T-cell (primary cell): Measurements from ENCODE around the gene FLT3LG. TPM values are rescaled to one million over a fixed set of nuclear protein-coding genes. Genes with fewer than 3 reads are reported as not detected.

ENCODE experiments used
- ATAC-seq, 4 experiments: fragments of 200-7000 bp in 3 of 4; fragments of 150-1000 bp in 1 of 4; cut with Tn5 transposase; replicated peaks in 1 of 4; 1 replicate in 3 of 4; 2 replicates in 1 of 4; pipeline ENCODE4 v1.10.0; 2021; ENCODE audit warnings: moderate library complexity in 3 of 4, mild to moderate bottlenecking in 2 of 4, moderate number of reproducible peaks in 1 of 4
- CTCF ChIA-PET, 2 donors: fragments of 300-600 bp; sonication (Branson Sonifier 250); formaldehyde crosslinking; loops; one replicate each; lab custom pipeline; 2022; ENCODE audit warnings: antibody characterized with exemption in 2 of 2; lab: Charles Lee
- POLR2A ChIA-PET, 2 donors: fragments of 300-600 bp; sonication (Branson Sonifier 250); formaldehyde crosslinking; loops; one replicate each; lab custom pipeline; 2022; ENCODE audit warnings: antibody characterized with exemption in 2 of 2; lab: Charles Lee
- DNase-seq, 35 experiments: peaks; one replicate each; pipeline versions ENCODE4 v3.0.0 to v3.0.0-alpha.2; 2013 to 2023
- H3K27ac ChIP-seq: one replicate; pipeline ENCODE4 v1.5.1; 2013; ENCODE audit warnings: low read length
- H3K27me3 ChIP-seq, 2 experiments: replicated peaks in 1 of 2; 1 replicate in 1 of 2; 2 replicates in 1 of 2; pipeline versions ENCODE4 v1.6.1 to v1.7.0; 2013; ENCODE audit warnings: low read length in 1 of 2, mixed read lengths in 1 of 2; ENCODE audit not compliant: control insufficient read depth in 2 of 2, insufficient read depth in 2 of 2; ENCODE audit errors: extremely low read depth in 1 of 2
- H3K36me3 ChIP-seq, 2 donors: 1 replicate in 1 of 2; 2 replicates in 1 of 2; pipeline versions ENCODE4 v1.6.1 to v1.7.0; 2013; ENCODE audit warnings: low read length in 1 of 2; ENCODE audit not compliant: control insufficient read depth in 2 of 2, insufficient read depth in 1 of 2; ENCODE audit errors: extremely low read depth in 1 of 2
- H3K4me1 ChIP-seq, 2 experiments: 1 replicate in 1 of 2; 2 replicates in 1 of 2; pipeline versions ENCODE4 v1.6.1 to v1.7.0; 2013; ENCODE audit warnings: low read length in 2 of 2, mixed read lengths in 1 of 2; ENCODE audit not compliant: insufficient read depth in 2 of 2, control insufficient read depth in 1 of 2; ENCODE audit errors: extremely low read depth in 1 of 2
- H3K4me3 ChIP-seq, 2 donors: 1 replicate in 1 of 2; 2 replicates in 1 of 2; pipeline versions ENCODE4 v1.5.1 to v1.7.0; 2013; ENCODE audit warnings: mild to moderate bottlenecking in 2 of 2, low read length in 1 of 2, moderate library complexity in 1 of 2; ENCODE audit not compliant: control insufficient read depth in 1 of 2; ENCODE audit errors: extremely low read depth in 1 of 2
- H3K9me3 ChIP-seq: 2 replicates; pipeline ENCODE4 v1.7.0; 2013
- H3K27ac Mint-ChIP-seq, 2 donors: one replicate each; pipeline ENCODE4 v1.8.0; 2020 to 2021; ENCODE audit warnings: mild to moderate bottlenecking in 2 of 2, mixed read lengths in 2 of 2
- H3K27me3 Mint-ChIP-seq, 2 donors: one replicate each; pipeline ENCODE4 v1.8.0; 2021 to 2022; ENCODE audit warnings: mixed read lengths in 2 of 2
- H3K36me3 Mint-ChIP-seq: one replicate; pipeline ENCODE4 v1.8.0; 2021; ENCODE audit warnings: mixed read lengths
- H3K4me1 Mint-ChIP-seq, 3 donors: one replicate each; pipeline ENCODE4 v1.8.0; 2020 to 2022; ENCODE audit warnings: mixed read lengths in 3 of 3, mild to moderate bottlenecking in 1 of 3
- H3K4me3 Mint-ChIP-seq, 3 donors: one replicate each; pipeline ENCODE4 v1.8.0; 2020 to 2022; ENCODE audit warnings: mild to moderate bottlenecking in 3 of 3, mixed read lengths in 3 of 3, moderate library complexity in 3 of 3
- H3K9me3 Mint-ChIP-seq, 3 donors: one replicate each; pipeline ENCODE4 v1.8.0; 2020 to 2022; ENCODE audit warnings: mixed read lengths in 3 of 3
- WGBS: methylation state at CpG from one replicate; pipeline ENCODE4 v1.1.5; 2013; ENCODE audit warnings: missing lambda C conversion rate; ENCODE audit not compliant: insufficient coverage; 5-methylcytosine and 5-hydroxymethylcytosine counted together
- total RNA-seq, 35 experiments: library from RNA in 6 of 35; stranded (reverse) in 6 of 35; fragments of 120-200 nt in 1 of 35; gene quantifications; one replicate each; pipeline versions ENCODE4 v1.2.1 to v1.2.4 and lab custom pipeline; 2013 to 2026

The FLT3LG gene
- total RNA-seq, 5 donors from 2014 or later (not counting 1 experiment from before 2014, with no cell fraction given): 238 to 356 (median 260) TPM

DNA sequence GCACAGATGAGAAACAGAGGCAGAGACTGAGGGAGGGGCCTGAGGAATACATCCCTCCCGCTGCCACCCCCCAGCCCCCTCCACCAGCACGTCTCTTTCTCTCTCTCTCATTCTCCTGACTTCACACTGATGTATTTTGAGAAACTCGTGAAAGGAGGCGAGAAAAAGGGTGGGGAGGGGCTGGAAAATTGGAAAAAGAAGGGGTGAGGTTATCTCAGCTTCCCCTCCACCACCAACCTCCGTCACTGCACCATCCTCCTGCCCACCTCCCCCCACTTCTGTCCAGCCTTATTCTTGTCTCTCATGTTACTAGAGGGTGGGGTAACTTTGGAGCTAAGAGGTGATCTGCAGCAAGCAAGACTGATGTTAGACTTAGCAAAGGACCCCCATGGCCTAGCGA is 34.2 kb upstream of the FLT3LG start:
- H3K9me3 ChIP-seq: no peaks in the 10 kb centered on the region
- peaks cover 71 to 73% of the 10 kb centered on the region in 2 donors for H3K27me3 Mint-ChIP-seq
- 86% methylated on average over 1 of the region's 6 CpGs for WGBS
- DNase-seq: no peak
- peaks cover 2 to 53% of the 10 kb centered on the region in 2 experiments for H3K4me1 ChIP-seq
- ChIA-PET POLR2A (no interaction called here), CTCF (no interaction called here)
- no peaks in the 10 kb centered on the region for H3K36me3 Mint-ChIP-seq
- H3K4me1 Mint-ChIP-seq: peaks cover 37 to 67% (median 43%) of the 10 kb centered on the region in 3 donors
- no peak overlapping the region for H3K27ac ChIP-seq
- no peak overlapping the region for H3K27ac Mint-ChIP-seq
- no peaks in the 10 kb centered on the region for H3K36me3 ChIP-seq
- peaks cover 17 to 77% of the 10 kb centered on the region in 2 experiments for H3K27me3 ChIP-seq
- no peaks in the 10 kb centered on the region for H3K9me3 Mint-ChIP-seq
- H3K4me3 Mint-ChIP-seq: peak overlapping the region in 1 of 3 donors; percentile 58
- ATAC-seq: no peak
- H3K4me3 ChIP-seq: no peak overlapping the region

GRCh38 chr19:49440439-49441209 is 33.4 kb upstream of the FLT3LG start:
- Histone ChIP-seq H3K27ac (no peak overlapping the region), H3K27me3 (peaks cover 17 to 69% of the 10 kb centered on the region in 2 experiments), H3K4me3 (no peak overlapping the region), H3K4me1 (peaks cover 2 to 53% of the 10 kb centered on the region in 2 experiments), H3K9me3 (no peaks in the 10 kb centered on the region), H3K36me3 (no peaks in the 10 kb centered on the region)
- DNase-seq (no peak), ATAC-seq (no peak)
- ChIA-PET POLR2A (no interaction called here), CTCF (no interaction called here)
- H3K4me3 Mint-ChIP-seq: peak overlapping the region in 2 of 3 donors; percentile 56 to 58
- peaks cover 63 to 66% of the 10 kb centered on the region in 2 donors for H3K27me3 Mint-ChIP-seq
- H3K27ac Mint-ChIP-seq: peak overlapping the region in 1 of 2 donors; percentile 75
- 17% methylated on average over 10 of the region's 19 CpGs for WGBS
- H3K9me3 Mint-ChIP-seq: no peaks in the 10 kb centered on the region
- peaks cover 37 to 62% (median 47%) of the 10 kb centered on the region in 3 donors for H3K4me1 Mint-ChIP-seq
- H3K36me3 Mint-ChIP-seq: no peaks in the 10 kb centered on the region

DNA sequence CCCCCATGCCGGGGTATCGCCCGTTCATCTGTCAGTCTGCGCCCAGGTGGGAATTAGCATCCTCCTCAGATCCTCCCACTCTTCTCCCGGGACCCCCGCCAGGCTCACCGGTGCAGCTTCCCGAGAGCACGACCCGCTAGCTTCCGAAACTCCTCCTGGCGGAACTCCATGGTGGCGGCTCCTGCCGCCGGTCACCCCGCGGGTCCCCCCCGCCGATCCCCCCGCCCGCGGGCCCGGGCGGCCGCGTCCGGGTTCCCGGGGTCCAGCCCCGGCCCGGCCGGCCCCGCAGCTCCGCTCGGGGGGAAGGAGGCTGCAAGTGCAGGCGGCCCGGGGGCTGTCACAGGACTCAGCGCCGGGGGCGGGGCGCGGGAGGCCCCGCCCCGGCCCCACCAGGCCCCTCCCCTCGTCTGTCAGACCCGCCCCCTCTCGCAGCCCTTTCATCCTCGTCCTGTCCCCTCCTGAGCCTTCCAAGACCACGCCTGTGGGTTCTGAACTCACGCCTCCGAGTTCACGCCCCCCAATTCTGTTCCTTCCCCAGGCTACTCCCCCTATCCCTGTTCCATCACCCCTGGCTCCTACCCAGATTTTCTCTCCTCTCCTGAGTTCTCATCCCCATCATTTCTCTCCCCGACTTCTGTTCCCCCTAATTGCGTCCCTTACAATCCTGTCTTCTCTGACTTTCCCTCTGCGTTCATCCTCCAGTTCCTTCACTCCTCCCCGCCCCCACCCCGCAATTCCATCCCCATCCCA is 32.6 kb upstream of the FLT3LG start, which contains the start of gene SLC17A7:
SLC17A7 (minus strand) TSS at position 318 of the 750 bp plus-strand sequence; CDS start at position 170, 148 bp downstream.
- Mint-ChIP-seq H3K4me3 (peak within 1 kb of the TSS; percentile 76 to 83 (median 80)), H3K9me3 (no peaks in the 10 kb centered on the region), H3K27ac (peak within 1 kb of the TSS in 1 of 2 donors; percentile 75), H3K4me1 (peaks cover 31 to 54% (median 41%) of the 10 kb centered on the region in 3 donors), H3K27me3 (peaks cover 57 to 58% of the 10 kb centered on the region in 2 donors), H3K36me3 (no peaks in the 10 kb centered on the region)
- no peak within 1 kb of the TSS for H3K27ac ChIP-seq
- peaks cover 0 to under 1% of the 10 kb centered on the region in 2 donors for H3K36me3 ChIP-seq
- DNase-seq: peak in 13 of 35 experiments; percentile 18 to 63 (median 35)
- H3K27me3 ChIP-seq: peaks cover 16 to 62% of the 10 kb centered on the region in 2 experiments
- no peak for ATAC-seq
- peaks cover 2 to 47% of the 10 kb centered on the region in 2 experiments for H3K4me1 ChIP-seq
- POLR2A ChIA-PET: interaction anchor here in 1 of 2 donors (0.6 kb wide), 1 partner anchor 17 kb away, joined by 4 read pairs; no protein-coding TSS in a partner anchor
- H3K4me3 ChIP-seq: peak within 1 kb of the TSS in 1 of 2 donors; percentile 10
- CTCF ChIA-PET: interaction anchor here in 1 of 2 donors (1.0 kb wide), 1 partner anchor 11 kb away, joined by 3 read pairs; no protein-coding TSS in a partner anchor
- H3K9me3 ChIP-seq: no peaks in the 10 kb centered on the region
- 6% methylated on average over 55 of the region's 56 CpGs for WGBS

- peak overlapping the region; percentile 76 to 83 (median 80) for H3K4me3 Mint-ChIP-seq
- H3K36me3 ChIP-seq: peaks cover 5 to 6% of the 10 kb centered on the region in 2 donors
- peaks cover 16 to 56% of the 10 kb centered on the region in 2 experiments for H3K27me3 ChIP-seq
- no peaks in the 10 kb centered on the region for H3K9me3 ChIP-seq
- H3K4me1 ChIP-seq: peaks cover 2 to 41% of the 10 kb centered on the region in 2 experiments
- H3K27me3 Mint-ChIP-seq: peaks cover 52 to 53% of the 10 kb centered on the region in 2 donors
- peak overlapping the region in 1 of 2 donors; percentile 10 for H3K4me3 ChIP-seq
- peaks cover 27 to 49% (median 41%) of the 10 kb centered on the region in 3 donors for H3K4me1 Mint-ChIP-seq
- H3K36me3 Mint-ChIP-seq: peaks cover 3% of the 10 kb centered on the region
- 30% methylated on average over 14 of the region's 14 CpGs for WGBS
- ATAC-seq (no peak), DNase-seq (no peak)
- peak overlapping the region in 1 of 2 donors; percentile 41 for H3K27ac Mint-ChIP-seq
- ChIA-PET CTCF (interaction anchor here in 1 of 2 donors (1.0 kb wide), 1 partner anchor 10 kb away, joined by 3 read pairs; no protein-coding TSS in a partner anchor), POLR2A (interaction anchor here in 1 of 2 donors (0.5 to 0.6 kb wide), 2 partner anchors 18 to 135 kb away, joined by 4 to 5 read pairs; no protein-coding TSS in a partner anchor)
- H3K9me3 Mint-ChIP-seq: no peaks in the 10 kb centered on the region
- no peak overlapping the region for H3K27ac ChIP-seq
Observed at GRCh38 chr19:49441960-49442350, 32.1 kb upstream of the FLT3LG start.

DNA sequence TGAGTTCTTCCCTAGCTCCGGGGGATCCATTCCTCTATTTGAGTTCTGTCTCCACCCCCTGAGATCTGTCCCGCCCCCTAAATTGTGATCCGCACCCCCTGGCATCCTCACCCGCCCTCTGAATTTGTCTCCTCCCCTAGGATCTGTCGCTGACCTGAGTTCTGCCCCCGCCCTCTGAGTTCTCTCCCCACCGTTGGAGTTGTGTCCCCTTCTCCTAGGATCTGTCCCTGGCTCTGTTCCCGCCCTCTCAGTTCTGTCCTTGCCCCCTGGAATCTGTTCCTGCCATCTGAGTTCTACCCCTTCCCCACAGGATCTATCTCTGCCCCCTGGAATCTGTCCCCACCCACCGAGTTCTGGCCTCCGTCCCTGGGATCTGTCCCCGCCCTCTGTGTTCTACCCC is 31.7 kb upstream of the FLT3LG start:
- POLR2A ChIA-PET: interaction anchor here in 1 of 2 donors (0.5 to 0.6 kb wide), 2 partner anchors 18 to 135 kb away, joined by 4 to 5 read pairs; no protein-coding TSS in a partner anchor
- 10% methylated on average over 6 of the region's 11 CpGs for WGBS
- Histone ChIP-seq H3K9me3 (no peaks in the 10 kb centered on the region), H3K27me3 (peaks cover 16 to 52% of the 10 kb centered on the region in 2 experiments), H3K27ac (no peak overlapping the region), H3K4me1 (peaks cover 2 to 42% of the 10 kb centered on the region in 2 experiments), H3K36me3 (peaks cover 7 to 10% of the 10 kb centered on the region in 2 donors), H3K4me3 (peak overlapping the region in 1 of 2 donors; percentile 10)
- ATAC-seq: no peak
- Mint-ChIP-seq H3K27me3 (peaks cover 48 to 49% of the 10 kb centered on the region in 2 donors), H3K36me3 (peaks cover 3% of the 10 kb centered on the region), H3K27ac (no peak overlapping the region), H3K4me3 (peak overlapping the region; percentile 76 to 83 (median 80)), H3K9me3 (no peaks in the 10 kb centered on the region), H3K4me1 (peaks cover 26 to 45% (median 40%) of the 10 kb centered on the region in 3 donors)
- CTCF ChIA-PET: interaction anchor here in 1 of 2 donors (0.5 to 1.0 kb wide), 4 partner anchors 10 to 682 kb away, joined by 3 to 8 read pairs (median 4); no protein-coding TSS in a partner anchor
- no peak for DNase-seq
